ENCODE data around the gene ACTG1.

GRCh38 chr17:81541123-81541522 is 28.5 kb upstream of the ACTG1 start:
- no peak for TF ChIP-seq CTCF (IDR thresholded peaks at IDR 0.05; ENCODE audit: low read depth, low read length, missing input control)
- TF ChIP-seq TAF1 (conservative IDR thresholded peaks at IDR 0.05): no peak
- TF ChIP-seq EGR1 (IDR thresholded peaks at IDR 0.05; ENCODE audit: low read depth in 2 of 2): no peak
- TF ChIP-seq YY1 (IDR thresholded peaks at IDR 0.05): no peak
- no peak for TF ChIP-seq FOXA2 (IDR thresholded peaks at IDR 0.05)
- no peak for TF ChIP-seq MAX (IDR thresholded peaks at IDR 0.05)
- no peak for TF ChIP-seq REST (IDR thresholded peaks at IDR 0.05)
- TF ChIP-seq ATF3 (IDR thresholded peaks at IDR 0.05): no peak
- TF ChIP-seq RAD21 (IDR thresholded peaks at IDR 0.05): no peak
- no peak for TF ChIP-seq SP1 (IDR thresholded peaks at IDR 0.05)
- no peak for TF ChIP-seq ZBTB33 (IDR thresholded peaks at IDR 0.05)
- no peak for TF ChIP-seq GABPA (IDR thresholded peaks at IDR 0.05 in 1 of 2, conservative IDR thresholded peaks at IDR 0.05 in 1 of 2)
- no peak for TF ChIP-seq JUND (IDR thresholded peaks at IDR 0.05)
- TF ChIP-seq RXRA (IDR thresholded peaks at IDR 0.05): no peak
